ENCODE data around the gene CSNK1D. TPM values are rescaled to one million over a fixed set of nuclear protein-coding genes. Genes with fewer than 3 reads are reported as not detected.

The CSNK1D gene
- total and polyA plus RNA-seq, 2 experiments from 2014 or later: 55.3 to 66.4 TPM

- no peaks in the 10 kb centered on the region for H4K20me1 ChIP-seq (replicated peaks; ENCODE audit: insufficient read depth)
- Mint-ChIP-seq H3K27ac (no peak overlapping the region), H3K36me3 (ENCODE audit: low read depth) (no peaks in the 10 kb centered on the region), H3K9me3 (no peaks in the 10 kb centered on the region; the same call in 2 of the 3 replicates), H3K27me3 (ENCODE audit: insufficient read depth, low read depth, poor library complexity) (peaks cover 5% of the 10 kb centered on the region), H3K4me1 (no peaks in the 10 kb centered on the region; the same call in 2 of the 3 replicates), H3K4me3 (no peak overlapping the region)
- H3F3A ChIP-seq (replicated peaks; ENCODE audit: low read depth): no peaks in the 10 kb centered on the region
- no peak overlapping the region for H3K4me3 ChIP-seq
- H3K27ac ChIP-seq (ENCODE audit: low read depth): no peak overlapping the region
- no peaks in the 10 kb centered on the region for H3K27me3 ChIP-seq (ENCODE audit: insufficient read depth)
- H2AFZ ChIP-seq: no peak overlapping the region
- no peaks in the 10 kb centered on the region for H3K36me3 ChIP-seq (ENCODE audit: insufficient read depth)
- H3K4me2 ChIP-seq: no peak overlapping the region
- H3K79me2 ChIP-seq (replicated peaks; ENCODE audit: insufficient read depth): no peaks in the 10 kb centered on the region
- DNase-seq (ENCODE audit: low spot score): no peak
- TF ChIP-seq POLR2AphosphoS5 (IDR thresholded peaks at IDR 0.05; ENCODE audit: low read depth) (no peak), CTCF (conservative IDR thresholded peaks at IDR 0.05; ENCODE audit: low read depth in 2 of 2) (no peak), ZNF331 (CRISPR knock-in tag; IDR thresholded peaks at IDR 0.05; ENCODE audit: low read depth) (no peak), ZNF114 (CRISPR knock-in tag; IDR thresholded peaks at IDR 0.05) (no peak), NANOG (IDR thresholded peaks at IDR 0.05; ENCODE audit: borderline replicate concordance) (no peak), EZH2 (IDR thresholded peaks at IDR 0.05; ENCODE audit: low read depth, unreplicated experiment) (no peak), JUNB (IDR thresholded peaks at IDR 0.05; ENCODE audit: unreplicated experiment) (no peak), ETS1 (IDR thresholded peaks at IDR 0.05) (no peak), EZH2phosphoT487 (IDR thresholded peaks at IDR 0.05; ENCODE audit: unreplicated experiment) (no peak), CREB1 (CRISPR knock-in tag; IDR thresholded peaks at IDR 0.05; ENCODE audit: low read depth) (no peak), STAT1 (IDR thresholded peaks at IDR 0.05; ENCODE audit: unreplicated experiment) (no peak)
- TF ChIP-seq, protein P1, sequence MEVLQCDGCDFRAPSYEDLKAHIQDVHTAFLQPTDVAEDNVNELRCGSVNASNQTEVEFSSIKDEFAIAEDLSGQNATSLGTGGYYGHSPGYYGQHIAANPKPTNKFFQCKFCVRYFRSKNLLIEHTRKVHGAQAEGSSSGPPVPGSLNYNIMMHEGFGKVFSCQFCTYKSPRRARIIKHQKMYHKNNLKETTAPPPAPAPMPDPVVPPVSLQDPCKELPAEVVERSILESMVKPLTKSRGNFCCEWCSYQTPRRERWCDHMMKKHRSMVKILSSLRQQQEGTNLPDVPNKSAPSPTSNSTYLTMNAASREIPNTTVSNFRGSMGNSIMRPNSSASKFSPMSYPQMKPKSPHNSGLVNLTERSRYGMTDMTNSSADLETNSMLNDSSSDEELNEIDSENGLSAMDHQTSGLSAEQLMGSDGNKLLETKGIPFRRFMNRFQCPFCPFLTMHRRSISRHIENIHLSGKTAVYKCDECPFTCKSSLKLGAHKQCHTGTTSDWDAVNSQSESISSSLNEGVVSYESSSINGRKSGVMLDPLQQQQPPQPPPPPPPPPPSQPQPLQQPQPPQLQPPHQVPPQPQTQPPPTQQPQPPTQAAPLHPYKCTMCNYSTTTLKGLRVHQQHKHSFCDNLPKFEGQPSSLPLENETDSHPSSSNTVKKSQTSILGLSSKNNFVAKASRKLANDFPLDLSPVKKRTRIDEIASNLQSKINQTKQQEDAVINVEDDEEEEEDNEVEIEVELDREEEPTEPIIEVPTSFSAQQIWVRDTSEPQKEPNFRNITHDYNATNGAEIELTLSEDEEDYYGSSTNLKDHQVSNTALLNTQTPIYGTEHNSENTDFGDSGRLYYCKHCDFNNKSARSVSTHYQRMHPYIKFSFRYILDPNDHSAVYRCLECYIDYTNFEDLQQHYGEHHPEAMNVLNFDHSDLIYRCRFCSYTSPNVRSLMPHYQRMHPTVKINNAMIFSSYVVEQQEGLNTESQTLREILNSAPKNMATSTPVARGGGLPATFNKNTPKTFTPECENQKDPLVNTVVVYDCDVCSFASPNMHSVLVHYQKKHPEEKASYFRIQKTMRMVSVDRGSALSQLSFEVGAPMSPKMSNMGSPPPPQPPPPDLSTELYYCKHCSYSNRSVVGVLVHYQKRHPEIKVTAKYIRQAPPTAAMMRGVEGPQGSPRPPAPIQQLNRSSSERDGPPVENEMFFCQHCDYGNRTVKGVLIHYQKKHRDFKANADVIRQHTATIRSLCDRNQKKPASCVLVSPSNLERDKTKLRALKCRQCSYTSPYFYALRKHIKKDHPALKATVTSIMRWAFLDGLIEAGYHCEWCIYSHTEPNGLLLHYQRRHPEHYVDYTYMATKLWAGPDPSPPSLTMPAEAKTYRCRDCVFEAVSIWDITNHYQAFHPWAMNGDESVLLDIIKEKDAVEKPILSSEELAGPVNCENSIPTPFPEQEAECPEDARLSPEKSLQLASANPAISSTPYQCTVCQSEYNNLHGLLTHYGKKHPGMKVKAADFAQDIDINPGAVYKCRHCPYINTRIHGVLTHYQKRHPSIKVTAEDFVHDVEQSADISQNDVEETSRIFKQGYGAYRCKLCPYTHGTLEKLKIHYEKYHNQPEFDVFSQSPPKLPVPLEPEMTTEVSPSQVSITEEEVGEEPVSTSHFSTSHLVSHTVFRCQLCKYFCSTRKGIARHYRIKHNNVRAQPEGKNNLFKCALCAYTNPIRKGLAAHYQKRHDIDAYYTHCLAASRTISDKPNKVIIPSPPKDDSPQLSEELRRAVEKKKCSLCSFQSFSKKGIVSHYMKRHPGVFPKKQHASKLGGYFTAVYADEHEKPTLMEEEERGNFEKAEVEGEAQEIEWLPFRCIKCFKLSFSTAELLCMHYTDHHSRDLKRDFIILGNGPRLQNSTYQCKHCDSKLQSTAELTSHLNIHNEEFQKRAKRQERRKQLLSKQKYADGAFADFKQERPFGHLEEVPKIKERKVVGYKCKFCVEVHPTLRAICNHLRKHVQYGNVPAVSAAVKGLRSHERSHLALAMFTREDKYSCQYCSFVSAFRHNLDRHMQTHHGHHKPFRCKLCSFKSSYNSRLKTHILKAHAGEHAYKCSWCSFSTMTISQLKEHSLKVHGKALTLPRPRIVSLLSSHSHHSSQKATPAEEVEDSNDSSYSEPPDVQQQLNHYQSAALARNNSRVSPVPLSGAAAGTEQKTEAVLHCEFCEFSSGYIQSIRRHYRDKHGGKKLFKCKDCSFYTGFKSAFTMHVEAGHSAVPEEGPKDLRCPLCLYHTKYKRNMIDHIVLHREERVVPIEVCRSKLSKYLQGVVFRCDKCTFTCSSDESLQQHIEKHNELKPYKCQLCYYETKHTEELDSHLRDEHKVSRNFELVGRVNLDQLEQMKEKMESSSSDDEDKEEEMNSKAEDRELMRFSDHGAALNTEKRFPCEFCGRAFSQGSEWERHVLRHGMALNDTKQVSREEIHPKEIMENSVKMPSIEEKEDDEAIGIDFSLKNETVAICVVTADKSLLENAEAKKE (CRISPR knock-in tag; IDR thresholded peaks at IDR 0.05): no peak
- TF ChIP-seq, protein P2, sequence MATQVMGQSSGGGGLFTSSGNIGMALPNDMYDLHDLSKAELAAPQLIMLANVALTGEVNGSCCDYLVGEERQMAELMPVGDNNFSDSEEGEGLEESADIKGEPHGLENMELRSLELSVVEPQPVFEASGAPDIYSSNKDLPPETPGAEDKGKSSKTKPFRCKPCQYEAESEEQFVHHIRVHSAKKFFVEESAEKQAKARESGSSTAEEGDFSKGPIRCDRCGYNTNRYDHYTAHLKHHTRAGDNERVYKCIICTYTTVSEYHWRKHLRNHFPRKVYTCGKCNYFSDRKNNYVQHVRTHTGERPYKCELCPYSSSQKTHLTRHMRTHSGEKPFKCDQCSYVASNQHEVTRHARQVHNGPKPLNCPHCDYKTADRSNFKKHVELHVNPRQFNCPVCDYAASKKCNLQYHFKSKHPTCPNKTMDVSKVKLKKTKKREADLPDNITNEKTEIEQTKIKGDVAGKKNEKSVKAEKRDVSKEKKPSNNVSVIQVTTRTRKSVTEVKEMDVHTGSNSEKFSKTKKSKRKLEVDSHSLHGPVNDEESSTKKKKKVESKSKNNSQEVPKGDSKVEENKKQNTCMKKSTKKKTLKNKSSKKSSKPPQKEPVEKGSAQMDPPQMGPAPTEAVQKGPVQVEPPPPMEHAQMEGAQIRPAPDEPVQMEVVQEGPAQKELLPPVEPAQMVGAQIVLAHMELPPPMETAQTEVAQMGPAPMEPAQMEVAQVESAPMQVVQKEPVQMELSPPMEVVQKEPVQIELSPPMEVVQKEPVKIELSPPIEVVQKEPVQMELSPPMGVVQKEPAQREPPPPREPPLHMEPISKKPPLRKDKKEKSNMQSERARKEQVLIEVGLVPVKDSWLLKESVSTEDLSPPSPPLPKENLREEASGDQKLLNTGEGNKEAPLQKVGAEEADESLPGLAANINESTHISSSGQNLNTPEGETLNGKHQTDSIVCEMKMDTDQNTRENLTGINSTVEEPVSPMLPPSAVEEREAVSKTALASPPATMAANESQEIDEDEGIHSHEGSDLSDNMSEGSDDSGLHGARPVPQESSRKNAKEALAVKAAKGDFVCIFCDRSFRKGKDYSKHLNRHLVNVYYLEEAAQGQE (IDR thresholded peaks at IDR 0.05; ENCODE audit: unreplicated experiment): no peak
- no peaks in the 10 kb centered on the region for H3K4me1 ChIP-seq (ENCODE audit: insufficient read depth)
- no peaks in the 10 kb centered on the region for H3K9me2 ChIP-seq (ENCODE audit: insufficient read depth)
- no peak for ATAC-seq
Measured at GRCh38 chr17:82305727-82306300, 32.3 kb upstream of the CSNK1D start.
